ENCODE data around the gene FUCA2.

DNA sequence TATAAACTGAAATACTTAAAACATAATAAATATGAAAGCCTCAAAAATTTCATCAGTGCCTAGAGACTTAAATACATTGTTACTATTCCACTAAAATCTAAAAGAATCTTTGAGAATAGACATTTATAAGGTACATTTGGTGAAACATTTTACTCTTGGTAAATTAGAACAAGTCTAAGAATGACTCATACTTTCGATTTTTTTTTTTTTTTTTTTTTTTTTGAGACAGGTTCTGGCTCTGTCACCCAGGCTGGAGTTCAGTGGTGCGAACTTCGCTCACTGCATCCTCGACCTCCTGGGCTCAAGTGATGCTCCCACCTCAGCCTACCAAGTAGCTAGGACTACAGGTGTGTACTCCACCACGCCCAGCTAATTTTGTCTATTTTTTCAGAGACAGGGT, 6.4 kb downstream of the FUCA2 start:
- TF ChIP-seq, protein P1, sequence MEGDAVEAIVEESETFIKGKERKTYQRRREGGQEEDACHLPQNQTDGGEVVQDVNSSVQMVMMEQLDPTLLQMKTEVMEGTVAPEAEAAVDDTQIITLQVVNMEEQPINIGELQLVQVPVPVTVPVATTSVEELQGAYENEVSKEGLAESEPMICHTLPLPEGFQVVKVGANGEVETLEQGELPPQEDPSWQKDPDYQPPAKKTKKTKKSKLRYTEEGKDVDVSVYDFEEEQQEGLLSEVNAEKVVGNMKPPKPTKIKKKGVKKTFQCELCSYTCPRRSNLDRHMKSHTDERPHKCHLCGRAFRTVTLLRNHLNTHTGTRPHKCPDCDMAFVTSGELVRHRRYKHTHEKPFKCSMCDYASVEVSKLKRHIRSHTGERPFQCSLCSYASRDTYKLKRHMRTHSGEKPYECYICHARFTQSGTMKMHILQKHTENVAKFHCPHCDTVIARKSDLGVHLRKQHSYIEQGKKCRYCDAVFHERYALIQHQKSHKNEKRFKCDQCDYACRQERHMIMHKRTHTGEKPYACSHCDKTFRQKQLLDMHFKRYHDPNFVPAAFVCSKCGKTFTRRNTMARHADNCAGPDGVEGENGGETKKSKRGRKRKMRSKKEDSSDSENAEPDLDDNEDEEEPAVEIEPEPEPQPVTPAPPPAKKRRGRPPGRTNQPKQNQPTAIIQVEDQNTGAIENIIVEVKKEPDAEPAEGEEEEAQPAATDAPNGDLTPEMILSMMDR (IDR thresholded peaks at IDR 0.05; ENCODE audit: control extremely low read depth in 1 of 3, insufficient read depth in 1 of 3, low read depth in 1 of 3, low read length in 3 of 3) = no peak
- no peak for TF ChIP-seq EZH2 (IDR thresholded peaks at IDR 0.05; ENCODE audit: low read depth, low read length, severe bottlenecking)
- no peak for TF ChIP-seq CREB1 (IDR thresholded peaks at IDR 0.05)
- no peak for TF ChIP-seq TCF12 (IDR thresholded peaks at IDR 0.05; ENCODE audit: low read depth, low read length)
- no peak for TF ChIP-seq POLR2A (IDR thresholded peaks at IDR 0.05; ENCODE audit: control extremely low read depth in 1 of 2, low read depth in 2 of 2, low read length in 2 of 2)
- no peak for TF ChIP-seq POU5F1 (IDR thresholded peaks at IDR 0.05; ENCODE audit: low read depth, low read length)
- no peak for TF ChIP-seq TAF1 (IDR thresholded peaks at IDR 0.05; ENCODE audit: low read depth, low read length)
- TF ChIP-seq SIN3A (conservative IDR thresholded peaks at IDR 0.05 in 1 of 2, IDR thresholded peaks at IDR 0.05 in 1 of 2; ENCODE audit: low read depth in 1 of 2, low read length in 2 of 2) = no peak
- TF ChIP-seq POLR2AphosphoS5 (IDR thresholded peaks at IDR 0.05; ENCODE audit: low read depth, low read length) = no peak
- no peak for TF ChIP-seq TEAD4 (IDR thresholded peaks at IDR 0.05; ENCODE audit: low read depth, low read length)
- no peak for TF ChIP-seq JUND (IDR thresholded peaks at IDR 0.05; ENCODE audit: low read length)

All from H1 (cell line).